LNCAP (cell line): Measurements from ENCODE around the gene THEM5.

Source experiments
- CTCF ChIP-seq: fragments of 450-650 bp; IDR thresholded peaks from 2 replicates; pipeline ENCODE4 v1.5.1; 2017; ENCODE audit warnings: mild to moderate bottlenecking

THEM5 gene

GRCh38 chr1:151798571-151798970, 54.9 kb downstream of the THEM5 start:
- TF ChIP-seq CTCF = no peak
